Hepatocyte (in vitro differentiated cells): ENCODE results near the gene FMO1.

Source experiments
- CTCF ChIP-seq: fragments of 200-600 bp; sonication (generic); IDR thresholded peaks from 2 replicates; pipeline ENCODE4 v1.5.1; 2016; ENCODE audit warnings: antibody characterized with exemption, mild to moderate bottlenecking; ENCODE audit not compliant: poor library complexity
- EZH2phosphoT487 ChIP-seq: fragments of 200-600 bp; sonication (generic); IDR thresholded peaks from one replicate; pipeline ENCODE4 v1.6.1; 2018; ENCODE audit warnings: antibody characterized with exemption, mild to moderate bottlenecking, low read depth, moderate library complexity; ENCODE audit not compliant: unreplicated experiment, severe bottlenecking

DNA sequence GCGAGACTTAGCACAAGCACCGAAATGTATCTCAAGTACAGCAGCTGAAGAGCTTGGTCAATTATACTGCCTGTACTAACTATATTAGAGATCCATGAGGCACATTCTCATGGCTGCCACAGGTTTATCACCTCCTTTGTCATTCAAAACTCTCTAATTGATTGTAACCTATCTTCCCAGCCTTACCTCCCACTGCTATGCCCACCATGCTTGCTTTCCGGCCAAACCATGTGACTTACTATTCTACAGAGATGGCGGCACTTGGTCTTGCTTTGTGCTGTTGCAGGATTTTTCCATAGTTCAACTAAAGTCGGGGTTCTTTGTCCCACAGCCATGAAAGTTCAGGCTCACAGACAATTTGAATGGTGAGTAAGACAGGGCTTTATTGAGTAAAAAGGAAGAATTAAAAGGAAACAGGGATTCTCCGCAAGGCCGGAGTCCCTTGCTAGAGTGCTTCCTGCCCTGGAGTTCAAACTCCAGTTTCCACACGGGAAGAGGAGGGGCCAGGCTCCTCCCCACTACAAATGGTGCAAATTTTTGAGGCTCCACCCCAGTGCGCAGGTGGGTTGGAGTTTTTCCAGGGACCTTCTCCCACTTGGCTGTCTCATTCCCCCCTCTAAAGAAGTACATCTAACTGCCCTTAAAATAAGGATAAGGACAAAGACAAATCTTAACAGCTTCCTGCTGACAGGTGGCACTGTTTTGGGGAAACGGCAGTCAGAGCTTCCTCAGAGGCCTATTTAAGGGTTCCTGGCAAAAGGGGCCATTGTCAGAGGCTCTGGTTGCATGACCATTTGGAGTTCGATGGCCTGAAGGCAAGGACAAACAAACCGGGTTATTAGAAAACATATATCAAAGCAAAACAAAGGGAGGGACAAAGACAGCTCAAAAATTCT lies 34.5 kb upstream of the FMO1 start:
- no peak for TF ChIP-seq CTCF
- TF ChIP-seq EZH2phosphoT487 = no peak
